GM19463 (cell line): ENCODE measurements around the gene DCPS.
A peak's percentile ranks its signal among the peaks of the same experiment; 100 is the strongest.
"Not testable (repeated sequence)": the region's sequence is repeated elsewhere in the genome, so short reads cannot be mapped to it uniquely, and the experiment has no call there.

Experiments
- ATAC-seq: cut with Tn5 transposase; IDR thresholded peaks from one replicate; pipeline ENCODE4 v1.9.1; 2021; ENCODE audit warnings: mild to moderate bottlenecking, moderate library complexity; ENCODE audit not compliant: unreplicated experiment

The DCPS gene

GRCh38 chr11:126341760-126342161, 37.9 kb downstream of the DCPS start:
- no peak for ATAC-seq

GRCh38 chr11:126343051-126343450, 39.2 kb downstream of the DCPS start:
- no peak for ATAC-seq

GRCh38 chr11:126344141-126345080, 40.6 kb downstream of the DCPS start:
- ATAC-seq = no peak

GRCh38 chr11:126345283-126345682, 41.4 kb downstream of the DCPS start:
- ATAC-seq = no peak

- no peak for ATAC-seq
Observed at GRCh38 chr11:126345759-126346585, 42.1 kb downstream of the DCPS start.

GRCh38 chr11:126346586-126346940, 42.7 kb downstream of the DCPS start:
- no peak for ATAC-seq

GRCh38 chr11:126346946-126347345, 43.1 kb downstream of the DCPS start:
- ATAC-seq = not testable (repeated sequence)

- ATAC-seq = no peak
Observed at GRCh38 chr11:126347751-126348668, 44.1 kb downstream of the DCPS start.

- ATAC-seq = no peak
Observed at GRCh38 chr11:126348806-126349582, 45.1 kb downstream of the DCPS start.

- no peak for ATAC-seq
Observed at GRCh38 chr11:126350836-126351235, 47.0 kb downstream of the DCPS start.

- ATAC-seq = no peak
Observed at GRCh38 chr11:126352163-126352562, 48.3 kb downstream of the DCPS start.

GRCh38 chr11:126352934-126353801, 49.3 kb downstream of the DCPS start:
- ATAC-seq = no peak

- peak; percentile 21 for ATAC-seq
Observed at GRCh38 chr11:126354631-126355323, 50.9 kb downstream of the DCPS start.

- ATAC-seq = peak; percentile 68
Observed at GRCh38 chr11:126355324-126355925, 51.6 kb downstream of the DCPS start, which contains the start of gene ST3GAL4. Gene ST3GAL4 (plus strand): TSS chr11:126355686. CDS start chr11:126406156, 50,470 bp downstream.

- peak; percentile 14 for ATAC-seq
Observed at GRCh38 chr11:126355926-126356897, 52.4 kb downstream of the DCPS start.

- ATAC-seq = no peak
Observed at GRCh38 chr11:126357055-126357962, 53.4 kb downstream of the DCPS start.
